GM12892 (cell line): ENCODE measurements around the gene KLHDC1.

Experiments used
- POLR2A ChIP-seq: IDR thresholded peaks from 2 replicates; pipeline ENCODE4 v1.6.1; 2011; ENCODE audit warnings: low read depth, low read length, control low read depth
- POLR2AphosphoS5 ChIP-seq: IDR thresholded peaks from 2 replicates; pipeline ENCODE4 v1.6.1; 2011; ENCODE audit warnings: low read depth, low read length, control low read depth

- no peak for TF ChIP-seq POLR2AphosphoS5
- TF ChIP-seq POLR2A, result no peak
Measured at GRCh38 chr14:49720744-49721143, 27.8 kb downstream of the KLHDC1 start.
